Endothelial cell of umbilical vein (primary cell): ENCODE data around the gene TPCN1. TPM values are rescaled to one million over a fixed set of nuclear protein-coding genes. Genes with fewer than 3 reads are reported as not detected.

Source experiments
- BruUV-seq: library from RNA; stranded (reverse); fragments of 400-500 nt; replicated peaks from 2 replicates; lab custom pipeline; 2021; lab: Mats Ljungman, UMichigan
- CTCF ChIA-PET: fragments of 300-600, 350-600 bp; sonication (Branson Sonifier 250); formaldehyde crosslinking; loops from one replicate; lab custom pipeline; 2021; ENCODE audit warnings: antibody characterized with exemption, inconsistent platforms; lab: Charles Lee
- POLR2A ChIA-PET: fragments of 300-600, 350-600 bp; sonication (Branson Sonifier 250); formaldehyde crosslinking; loops from one replicate; lab custom pipeline; 2021; ENCODE audit warnings: antibody characterized with exemption, inconsistent platforms; lab: Charles Lee
- DNase-seq: peaks from one replicate; pipeline ENCODE4 v3.0.0-alpha.2; 2011; ENCODE audit warnings: low read depth, low spot score
- FAIRE-seq: peaks from 2 replicates; lab custom pipeline; 2011; peaks lifted over from hg19 to GRCh38; lab: Jason Lieb, UNC
- H2AFZ ChIP-seq: 2 replicates; pipeline ENCODE4 v1.6.0; 2012; ENCODE audit warnings: low read depth, low read length, control low read depth, inconsistent platforms
- H3K27ac ChIP-seq: 2 replicates; pipeline ENCODE4 v1.5.1; 2011; ENCODE audit warnings: low read depth, mild to moderate bottlenecking, control low read depth, low read length, moderate library complexity; ENCODE audit not compliant: insufficient read depth
- H3K27me3 ChIP-seq, 2 experiments: 2 replicates each; pipeline versions ENCODE4 v1.6.0 to v1.6.1; 2011; ENCODE audit warnings: low read length in 2 of 2, mixed read lengths in 1 of 2; ENCODE audit not compliant: control insufficient read depth in 2 of 2, insufficient read depth in 2 of 2
- H3K36me3 ChIP-seq, 2 experiments: 2 replicates in 1 of 2; 3 replicates in 1 of 2; pipeline ENCODE4 v1.5.1; 2011; ENCODE audit warnings: low read length in 2 of 2, mild to moderate bottlenecking in 1 of 2, moderate library complexity in 1 of 2; ENCODE audit not compliant: control insufficient read depth in 2 of 2, insufficient read depth in 2 of 2; ENCODE audit errors: extremely low read depth in 1 of 2
- H3K4me1 ChIP-seq: 3 replicates; pipeline ENCODE4 v1.5.1; 2011; ENCODE audit warnings: mild to moderate bottlenecking, low read length; ENCODE audit not compliant: control insufficient read depth, insufficient read depth; ENCODE audit errors: extremely low read depth
- H3K4me2 ChIP-seq: 2 replicates; pipeline ENCODE4 v1.6.1; 2011; ENCODE audit warnings: low read length, control low read depth, mixed read lengths; ENCODE audit not compliant: insufficient read depth
- H3K4me3 ChIP-seq, 3 experiments: fragments of 200-600 bp in 1 of 3; sonication (generic), shearing (Covaris generic) in 1 of 3; replicated peaks in 1 of 3; 2 replicates each; pipeline ENCODE4 v1.5.1; 2011 to 2016; ENCODE audit warnings: control low read depth in 3 of 3, low read length in 3 of 3, mild to moderate bottlenecking in 2 of 3, inconsistent platforms in 1 of 3, low read depth in 1 of 3, moderate library complexity in 1 of 3; ENCODE audit not compliant: insufficient read depth in 1 of 3
- H3K79me2 ChIP-seq: 2 replicates; pipeline ENCODE4 v1.6.0; 2012; ENCODE audit warnings: low read length, inconsistent platforms; ENCODE audit not compliant: control insufficient read depth, insufficient read depth
- H3K9ac ChIP-seq: replicated peaks from 2 replicates; pipeline ENCODE3; 2011; ENCODE audit warnings: low read length, control low read depth; ENCODE audit not compliant: insufficient read depth; ENCODE audit errors: extremely low read depth
- H3K9me1 ChIP-seq: replicated peaks from 3 replicates; pipeline ENCODE4 v1.6.0; 2011; ENCODE audit warnings: mild to moderate bottlenecking, low read length; ENCODE audit not compliant: control insufficient read depth, insufficient read depth; ENCODE audit errors: extremely low read depth
- H3K9me3 ChIP-seq: replicated peaks from 2 replicates; pipeline ENCODE4 v1.5.1; 2012; ENCODE audit warnings: low read length, inconsistent platforms; ENCODE audit not compliant: control insufficient read depth, insufficient read depth
- H4K20me1 ChIP-seq: replicated peaks from 2 replicates; pipeline ENCODE3; 2011; ENCODE audit warnings: mild to moderate bottlenecking, low read length; ENCODE audit not compliant: control insufficient read depth, insufficient read depth; ENCODE audit errors: extremely low read depth
- CTCF ChIP-seq, 2 donors: IDR thresholded peaks; 1 replicate in 1 of 2; 2 replicates in 1 of 2; pipeline ENCODE4 v1.5.1; 2011; ENCODE audit warnings: low read length in 2 of 2, mild to moderate bottlenecking in 2 of 2, moderate library complexity in 2 of 2, control low read depth in 1 of 2, inconsistent platforms in 1 of 2, low read depth in 1 of 2; ENCODE audit not compliant: insufficient read depth in 1 of 2; ENCODE audit errors: extremely low read depth in 1 of 2
- EZH2 ChIP-seq: IDR thresholded peaks from 2 replicates; pipeline ENCODE4 v1.6.1; 2012; ENCODE audit warnings: borderline replicate concordance, low read depth, mild to moderate bottlenecking, moderate library complexity, low read length, inconsistent platforms; ENCODE audit not compliant: severe bottlenecking
- FOS ChIP-seq: IDR thresholded peaks from 2 replicates; pipeline ENCODE4 v1.6.1; 2011; ENCODE audit warnings: mild to moderate bottlenecking, low read length, moderate library complexity, borderline replicate concordance; ENCODE audit not compliant: insufficient read depth
- GATA2 ChIP-seq: IDR thresholded peaks from 2 replicates; pipeline ENCODE4 v1.7.0; 2011; ENCODE audit warnings: low read depth, mild to moderate bottlenecking, moderate library complexity, mixed read lengths, low read length; ENCODE audit not compliant: insufficient read length, insufficient read depth
- JUN ChIP-seq: IDR thresholded peaks from 2 replicates; pipeline ENCODE4 v1.6.1; 2011; ENCODE audit warnings: borderline replicate concordance, low read depth; ENCODE audit not compliant: insufficient read length, insufficient read depth
- MAX ChIP-seq: IDR thresholded peaks from 2 replicates; pipeline ENCODE4 v1.6.1; 2011; ENCODE audit not compliant: insufficient read depth, insufficient read length
- MYC ChIP-seq: IDR thresholded peaks from one replicate; pipeline ENCODE4 v1.6.1; 2011; ENCODE audit warnings: mild to moderate bottlenecking, low read depth, low read length
- POLR2A ChIP-seq: IDR thresholded peaks from 2 replicates; pipeline ENCODE4 v1.6.1; 2012; ENCODE audit warnings: low read depth, mild to moderate bottlenecking, control low read depth, low read length
- POLR2AphosphoS5 ChIP-seq: IDR thresholded peaks from 2 replicates; pipeline ENCODE4 v1.6.1; 2012; ENCODE audit warnings: low read depth, mild to moderate bottlenecking, control low read depth, low read length, moderate library complexity; ENCODE audit not compliant: insufficient read depth
- dilution Hi-C: fragments of 300-500 bp; cut with MboI; formaldehyde crosslinking; loops from one replicate; pipeline ENCODE4 v1.15.0; 2019; ENCODE audit warnings: low sequenced_read_pairs; ENCODE audit not compliant: extremely low pct_ligation_motif_present
- intact Hi-C: fragments of 100-400 bp; cut with micrococcal nuclease; formaldehyde crosslinking; loops from one replicate; pipeline ENCODE4 v1.10.0; 2022
- polyA plus RNA-seq, 4 experiments: library from polyadenylated mRNA; depleted of rRNA in 3 of 4; stranded (reverse) in 3 of 4; unstranded in 1 of 4; fragments of >200 nt; gene quantifications; 2 replicates each; pipeline versions ENCODE4 v1.2.1 to v1.2.3, GENCODE V29; 2011 to 2012; ENCODE audit warnings: missing spikeins in 1 of 4
- total RNA-seq: library from RNA; stranded (reverse); gene quantifications from 2 replicates; pipeline ENCODE4 v1.2.3, GENCODE V29; 2021

TPCN1 gene
- total and polyA plus RNA-seq, 2 donors (not counting 3 experiments of a cell fraction or from before 2014, with no cell fraction given): 19.5 to 28.3 TPM

- no peaks in the 10 kb centered on the region for H3K27me3 ChIP-seq
- no peaks in the 10 kb centered on the region for H3K9me3 ChIP-seq
- no peaks in the 10 kb centered on the region for H3K9me1 ChIP-seq
- H3K4me1 ChIP-seq: no peaks in the 10 kb centered on the region
- no peak overlapping the region for H3K4me2 ChIP-seq
- FAIRE-seq (no peak), DNase-seq (no peak)
- H3K36me3 ChIP-seq: peaks cover 0 to 2% of the 10 kb centered on the region in 2 experiments
- TF ChIP-seq MYC: no peak
- no peak for TF ChIP-seq MAX
- TF ChIP-seq GATA2: no peak
- TF ChIP-seq EZH2: no peak
- no peak for TF ChIP-seq POLR2AphosphoS5
- TF ChIP-seq JUN: no peak
- TF ChIP-seq FOS: no peak
- TF ChIP-seq CTCF (IDR thresholded peaks at IDR 0.05; ENCODE audit: extremely low read depth in 1 of 2, insufficient read depth in 1 of 2, low read depth in 1 of 2, low read length in 2 of 2): no peak
- no peak for TF ChIP-seq POLR2A
- CTCF ChIA-PET: interaction anchor here (1.1 to 1.6 kb wide), 2 partner anchors 45 to 93 kb away, joined by 3 to 4 read pairs; partner anchors contain the start of gene SLC8B1
- intact Hi-C loops (no loop called here), dilution Hi-C loops (no loop called here)
- no peak overlapping the region for H3K4me3 ChIP-seq
- no peaks in the 10 kb centered on the region for H4K20me1 ChIP-seq
- POLR2A ChIA-PET: no interaction called here
- H3K9ac ChIP-seq: no peak overlapping the region
- no TSS peak for BruUV-seq
- H3K79me2 ChIP-seq: no peaks in the 10 kb centered on the region
- no peak overlapping the region for H2AFZ ChIP-seq
- no peak overlapping the region for H3K27ac ChIP-seq
Observed at GRCh38 chr12:113290506-113290905, 69.2 kb downstream of the TPCN1 start.
